Right atrium auricular region (tissue), 2 donors: ENCODE results near the gene ILKAP. TPM values are rescaled to one million over a fixed set of nuclear protein-coding genes. Genes with fewer than 3 reads are reported as not detected.

Experiments
- DNase-seq: peaks from one replicate; pipeline ENCODE4 v3.0.0-alpha.2; 2019; ENCODE audit warnings: low spot score
- H3K27ac ChIP-seq, 2 donors: fragments of 200-600 bp; sonication (generic); 1 replicate in 1 of 2; 2 replicates in 1 of 2; pipeline ENCODE4 v1.5.1; 2016 to 2019
- H3K27me3 ChIP-seq, 2 donors: fragments of 200-600 bp; sonication (generic); one replicate each; pipeline versions ENCODE4 v1.5.1 to v1.6.0; 2017 to 2019
- H3K36me3 ChIP-seq: fragments of 200-600 bp; sonication (generic); one replicate; pipeline ENCODE4 v1.5.1; 2016
- H3K4me1 ChIP-seq, 2 donors: fragments of 200-600 bp; sonication (generic); one replicate each; pipeline versions ENCODE4 v1.5.1 to v1.6.0; 2017 to 2019
- H3K4me3 ChIP-seq, 2 donors: fragments of 200-600 bp; sonication (generic); 1 replicate in 1 of 2; 2 replicates in 1 of 2; pipeline ENCODE4 v1.5.1; 2017 to 2019; ENCODE audit warnings: mild to moderate bottlenecking in 1 of 2, moderate library complexity in 1 of 2
- H3K9me3 ChIP-seq, 2 donors: fragments of 200-600 bp; sonication (generic); one replicate each; pipeline ENCODE4 v1.5.1; 2019
- total RNA-seq, 2 donors: library from RNA; depleted of rRNA; stranded (reverse); fragments of >200 nt; gene quantifications; one replicate each; pipeline ENCODE4 v1.1.0, GENCODE V29; 2016
- TF ChIP-seq, protein P1 (sequence below), 2 donors: fragments of 200-600 bp; sonication (generic); IDR thresholded peaks; one replicate each; pipeline ENCODE4 v1.5.1; 2019; ENCODE audit warnings: antibody characterized with exemption in 2 of 2

The ILKAP gene
- total RNA-seq, 2 donors from 2014 or later = 15.9 to 17.6 TPM

DNA sequence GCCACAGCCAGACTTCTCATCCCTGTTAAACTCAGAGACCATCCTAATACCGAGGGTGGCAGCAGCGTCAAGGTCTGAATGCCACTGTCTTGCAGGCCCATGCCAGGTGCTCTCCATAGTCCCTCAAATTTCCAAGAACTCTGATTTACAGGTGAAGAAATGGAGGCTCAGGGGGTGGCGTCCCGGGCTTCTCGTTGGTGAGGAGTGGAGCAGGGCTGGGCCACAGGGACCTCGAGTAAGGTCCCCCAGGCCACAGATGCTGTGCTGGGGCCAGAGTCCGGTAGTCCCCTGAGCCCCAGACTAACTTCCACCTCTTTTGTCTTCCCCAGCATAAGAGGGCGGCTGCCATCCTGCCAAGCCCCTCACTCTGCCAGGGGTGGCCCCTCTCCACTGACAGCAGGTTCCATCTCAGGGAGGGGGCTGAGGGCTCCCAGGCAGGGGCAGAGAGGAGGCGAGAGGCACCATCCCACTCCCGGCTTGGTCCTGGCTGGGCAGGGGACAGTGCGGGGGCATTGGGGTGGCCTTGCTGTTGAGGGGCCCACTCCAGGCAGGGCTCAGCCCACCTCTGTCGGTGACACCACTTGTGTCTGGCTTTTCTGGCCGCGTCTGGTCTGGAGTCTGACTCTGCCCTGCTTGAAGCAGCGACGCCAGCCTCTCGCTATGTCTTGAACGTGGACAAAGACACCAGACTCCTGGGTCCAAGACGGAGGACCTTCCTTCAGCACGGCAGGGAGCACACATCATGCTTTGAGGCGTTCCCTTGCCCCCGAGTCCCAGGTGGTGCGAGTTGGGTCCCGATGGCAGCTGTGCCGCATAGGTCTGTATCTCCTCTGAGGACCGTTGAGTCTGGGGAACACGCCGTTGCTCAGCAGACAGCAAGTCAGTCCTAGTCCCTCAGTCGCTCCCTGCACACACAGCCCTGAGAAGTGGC, 80.9 kb downstream of the ILKAP start:
- Histone ChIP-seq H3K27me3 (no peaks in the 10 kb centered on the region), H3K27ac (no peak overlapping the region), H3K36me3 (no peaks in the 10 kb centered on the region), H3K9me3 (no peaks in the 10 kb centered on the region), H3K4me1 (peaks cover 0 to 14% of the 10 kb centered on the region in 2 donors), H3K4me3 (no peak overlapping the region)
- DNase-seq = no peak
- TF ChIP-seq, protein P1, sequence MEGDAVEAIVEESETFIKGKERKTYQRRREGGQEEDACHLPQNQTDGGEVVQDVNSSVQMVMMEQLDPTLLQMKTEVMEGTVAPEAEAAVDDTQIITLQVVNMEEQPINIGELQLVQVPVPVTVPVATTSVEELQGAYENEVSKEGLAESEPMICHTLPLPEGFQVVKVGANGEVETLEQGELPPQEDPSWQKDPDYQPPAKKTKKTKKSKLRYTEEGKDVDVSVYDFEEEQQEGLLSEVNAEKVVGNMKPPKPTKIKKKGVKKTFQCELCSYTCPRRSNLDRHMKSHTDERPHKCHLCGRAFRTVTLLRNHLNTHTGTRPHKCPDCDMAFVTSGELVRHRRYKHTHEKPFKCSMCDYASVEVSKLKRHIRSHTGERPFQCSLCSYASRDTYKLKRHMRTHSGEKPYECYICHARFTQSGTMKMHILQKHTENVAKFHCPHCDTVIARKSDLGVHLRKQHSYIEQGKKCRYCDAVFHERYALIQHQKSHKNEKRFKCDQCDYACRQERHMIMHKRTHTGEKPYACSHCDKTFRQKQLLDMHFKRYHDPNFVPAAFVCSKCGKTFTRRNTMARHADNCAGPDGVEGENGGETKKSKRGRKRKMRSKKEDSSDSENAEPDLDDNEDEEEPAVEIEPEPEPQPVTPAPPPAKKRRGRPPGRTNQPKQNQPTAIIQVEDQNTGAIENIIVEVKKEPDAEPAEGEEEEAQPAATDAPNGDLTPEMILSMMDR (IDR thresholded peaks at IDR 0.05) = no peak

DNA sequence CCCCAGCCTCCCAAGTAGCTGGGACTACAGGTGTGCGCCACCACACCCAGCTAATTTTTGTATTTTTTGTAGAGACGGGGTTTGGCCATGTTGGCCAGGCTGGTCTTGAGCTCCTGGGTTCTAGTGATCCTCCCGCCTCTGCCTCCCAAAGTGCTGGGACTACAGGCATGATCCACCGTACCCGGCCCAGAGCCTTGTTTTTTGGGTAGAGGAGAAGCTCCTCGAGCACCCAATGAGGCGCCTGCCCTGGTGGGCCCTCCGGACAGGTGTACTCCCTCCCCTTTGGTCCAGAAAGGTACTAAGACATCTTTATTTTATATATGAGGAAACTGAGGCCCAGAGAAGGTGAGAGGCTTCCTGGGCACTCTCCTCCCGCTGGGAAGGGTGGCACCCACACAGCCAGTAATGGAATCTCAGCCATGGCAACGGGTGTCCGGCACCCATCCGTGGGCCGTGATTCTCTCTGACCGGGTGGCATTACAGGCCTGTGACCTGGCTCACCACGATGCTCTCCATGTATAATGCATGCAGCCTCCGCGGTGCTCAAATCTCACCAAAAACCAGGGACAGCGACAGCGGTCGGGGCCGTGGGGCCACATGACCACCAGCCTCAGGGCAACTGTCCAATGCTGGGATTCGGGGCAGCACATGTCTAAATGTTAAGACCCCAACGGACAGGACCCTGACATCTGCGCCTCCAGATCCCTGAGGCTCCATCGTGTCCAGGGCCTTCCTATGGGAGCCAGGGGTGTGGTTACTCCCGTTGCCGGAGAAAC, 81.8 kb downstream of the ILKAP start:
- Histone ChIP-seq H3K27me3 (no peaks in the 10 kb centered on the region), H3K4me3 (no peak overlapping the region), H3K27ac (no peak overlapping the region), H3K9me3 (no peaks in the 10 kb centered on the region), H3K36me3 (no peaks in the 10 kb centered on the region), H3K4me1 (peaks cover 0 to 8% of the 10 kb centered on the region in 2 donors)
- no peak for DNase-seq
- TF ChIP-seq, protein P1 (IDR thresholded peaks at IDR 0.05) = no peak

DNA sequence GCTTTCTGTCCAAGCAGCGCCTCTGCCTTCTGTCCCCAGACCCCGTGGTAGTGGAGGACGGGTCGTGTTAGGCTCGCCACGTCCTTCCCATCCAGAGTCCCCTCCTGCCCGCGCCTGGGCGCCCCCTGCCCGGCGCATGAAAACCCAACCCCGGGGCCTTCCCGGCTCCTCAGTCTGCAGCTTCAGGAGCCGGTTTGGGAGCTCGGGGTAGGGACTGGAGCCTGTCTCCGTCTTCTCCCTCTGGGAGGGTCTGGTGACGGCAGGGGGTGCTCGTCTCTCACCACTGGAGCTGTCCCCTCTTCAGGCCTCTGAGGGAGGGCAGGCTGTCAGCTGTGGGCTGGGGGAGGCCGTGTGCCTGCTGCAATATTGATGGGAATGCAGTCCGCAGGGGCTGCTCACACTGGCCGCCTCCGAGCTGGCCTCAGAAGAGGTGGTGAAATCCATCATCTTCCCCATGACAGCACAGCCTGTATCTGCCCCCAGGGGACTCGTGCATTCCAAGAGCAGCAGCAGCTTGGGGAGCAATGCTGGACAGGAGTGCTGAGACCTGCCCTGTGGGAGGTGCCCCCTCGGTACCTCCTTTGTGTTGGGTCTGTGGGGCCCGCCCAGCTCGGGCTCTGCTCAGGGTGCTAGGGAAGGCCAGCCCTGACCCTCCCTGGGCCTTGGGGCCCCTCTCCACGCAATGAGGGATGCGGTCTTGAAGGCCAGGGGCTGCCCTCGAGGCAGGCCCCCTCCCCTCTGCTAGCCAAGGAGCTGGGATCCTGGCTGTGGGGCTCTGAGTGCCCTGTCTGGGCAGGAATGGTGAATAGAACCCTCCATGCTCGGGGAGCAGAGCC, 82.8 kb downstream of the ILKAP start:
- H3K36me3 ChIP-seq = no peaks in the 10 kb centered on the region
- no peak overlapping the region for H3K27ac ChIP-seq
- no peak for DNase-seq
- TF ChIP-seq, protein P1 (IDR thresholded peaks at IDR 0.05) = peak in 1 of 2 donors; percentile 53
- no peaks in the 10 kb centered on the region for H3K27me3 ChIP-seq
- peaks cover 0 to 8% of the 10 kb centered on the region in 2 donors for H3K4me1 ChIP-seq
- H3K9me3 ChIP-seq = no peaks in the 10 kb centered on the region
- no peak overlapping the region for H3K4me3 ChIP-seq

Other genes starting within 250 kb of the ILKAP start
- gene UBE2F, start 236.7 kb downstream of the ILKAP start, total RNA-seq = 10 to 100 TPM; 78.4 to 79.6 TPM
- 10 to 100 TPM in 1 of 2 donors, 1 to 10 TPM in 1; 6.5 to 11.3 TPM for gene SCLY, start 142.7 kb downstream of the ILKAP start, total RNA-seq
- gene ESPNL, start 103.4 kb downstream of the ILKAP start, total RNA-seq = 1 to 10 TPM in 1 of 2 donors, under 1 TPM in 1; 0.26 to 2.0 TPM
- gene KLHL30, start 65.0 kb downstream of the ILKAP start, total RNA-seq = 10 to 100 TPM; 24.9 to 29.0 TPM
- gene ERFE, start 44.7 kb downstream of the ILKAP start, total RNA-seq = 1 to 10 TPM in 1 of 2 donors, under 1 TPM in 1; 0.33 to 1.5 TPM
- gene HES6, start 36.3 kb upstream of the ILKAP start, total RNA-seq = 1 to 10 TPM; 2.5 to 4.8 TPM
- gene PER2, start 84.9 kb upstream of the ILKAP start, total RNA-seq = 1 to 10 TPM; 5.2 to 9.4 TPM
- 1 to 10 TPM; 5.0 to 5.8 TPM for gene TRAF3IP1, start 116.8 kb upstream of the ILKAP start, total RNA-seq
- gene ASB1, start 223.2 kb upstream of the ILKAP start, total RNA-seq = 10 to 100 TPM; 32.3 to 43.6 TPM